HL-60/S4 treated with retinoic acid at 250 ng/mL for 4 days and 3 days (cell line): Measurements from ENCODE around the gene SPC25.
"Not testable (repeated sequence)": the region's sequence is repeated elsewhere in the genome, so short reads cannot be mapped to it uniquely, and the experiment has no call there.

Experiments used
- in situ Hi-C: fragments of 300-500 bp; cut with MboI; formaldehyde crosslinking; loops from 2 replicates; pipeline ENCODE4 v1.7.0; 2022; ENCODE audit warnings: low sequenced_read_pairs

SPC25 gene, protein sequence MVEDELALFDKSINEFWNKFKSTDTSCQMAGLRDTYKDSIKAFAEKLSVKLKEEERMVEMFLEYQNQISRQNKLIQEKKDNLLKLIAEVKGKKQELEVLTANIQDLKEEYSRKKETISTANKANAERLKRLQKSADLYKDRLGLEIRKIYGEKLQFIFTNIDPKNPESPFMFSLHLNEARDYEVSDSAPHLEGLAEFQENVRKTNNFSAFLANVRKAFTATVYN

GRCh38 chr2:168890006-168890782 is at the start of gene SPC25:
SPC25 (minus strand) TSS chr2:168890430; CDS start chr2:168889519, 911 bp downstream.
- in situ Hi-C loops: no loop called here

DNA sequence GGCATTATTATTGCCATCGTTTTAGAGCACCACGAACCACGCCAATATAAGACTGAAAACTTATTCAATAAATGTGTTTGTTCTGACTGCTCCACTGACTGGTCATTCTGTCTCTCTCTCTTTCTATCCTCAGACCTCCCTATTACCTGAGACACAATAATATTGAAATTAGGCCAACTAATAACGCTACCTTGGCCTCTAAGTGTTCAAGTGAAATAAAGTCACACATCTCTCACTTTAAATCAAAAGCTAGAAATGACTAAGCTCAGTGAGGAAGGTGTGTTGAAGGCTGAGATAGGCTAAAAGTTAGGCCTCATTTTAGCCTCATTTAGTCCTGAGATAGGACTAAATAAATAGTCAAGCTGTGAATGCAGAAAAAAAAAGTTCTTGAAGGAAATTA is 49.7 kb upstream of the SPC25 start:
- in situ Hi-C loops: no loop called here

DNA sequence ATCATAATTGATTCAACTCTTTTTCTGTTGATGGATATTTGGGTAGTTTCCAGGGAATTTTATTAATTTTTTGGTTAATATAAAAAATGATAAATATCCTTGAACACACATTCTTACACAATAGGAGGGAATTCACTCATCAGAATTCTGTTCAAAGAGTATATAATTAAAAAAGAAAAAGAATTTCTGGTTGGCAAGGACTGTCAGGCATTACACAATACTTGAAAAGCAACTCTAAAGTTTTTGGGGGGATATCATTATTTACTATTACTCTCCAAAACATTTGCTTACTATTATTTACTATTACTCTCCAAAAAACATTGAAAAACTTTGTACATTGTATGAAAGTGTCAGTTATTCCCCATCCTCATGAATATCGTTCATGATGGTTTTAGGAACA is 48.8 kb upstream of the SPC25 start:
- in situ Hi-C loops: no loop called here

- in situ Hi-C loops: no loop called here
These were observed 45.8 kb upstream of the SPC25 start for GRCh38 chr2:168935810-168936581.

DNA sequence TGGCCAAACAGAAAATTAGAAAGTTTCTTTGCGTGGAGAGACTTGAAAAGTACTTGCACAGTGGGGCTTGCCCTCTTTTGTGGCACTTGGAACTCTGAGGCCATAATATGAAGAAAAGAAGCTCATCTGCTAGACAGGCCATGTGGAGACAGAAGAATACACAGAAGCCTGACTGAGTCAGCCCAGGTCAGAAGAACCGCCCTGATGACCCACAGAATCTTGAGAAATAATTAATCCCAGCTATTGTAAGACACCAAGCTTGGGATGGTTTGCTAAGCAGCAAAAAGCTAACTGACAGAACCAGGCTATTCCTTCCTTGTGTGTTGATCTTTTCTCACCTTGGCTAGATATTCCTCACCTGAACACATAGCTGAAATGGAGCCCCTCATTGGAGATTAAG is 44.6 kb upstream of the SPC25 start:
- in situ Hi-C loops: no loop called here

GRCh38 chr2:168932174-168932573 is 41.9 kb upstream of the SPC25 start:
- in situ Hi-C loops: not testable (repeated sequence)

DNA sequence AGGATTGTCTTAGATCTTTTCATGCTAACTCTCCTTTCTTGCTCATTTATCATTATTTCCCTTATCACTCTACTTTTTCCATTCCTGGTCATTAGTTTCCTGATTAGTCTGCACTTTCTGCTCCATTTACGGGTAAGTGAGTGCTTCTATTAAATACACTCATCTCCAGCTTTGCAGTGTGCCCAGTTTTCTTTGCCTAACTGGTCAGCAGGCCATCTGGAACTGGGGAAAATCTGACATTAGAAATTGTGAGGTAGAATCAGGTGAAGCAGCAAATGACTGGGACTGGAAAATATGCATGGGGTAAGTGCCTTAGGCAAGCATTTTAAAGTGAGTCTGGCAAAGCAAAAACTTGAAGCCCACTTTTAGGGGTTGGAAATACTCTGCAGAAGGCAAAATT is 40.0 kb upstream of the SPC25 start:
- in situ Hi-C loops: no loop called here

DNA sequence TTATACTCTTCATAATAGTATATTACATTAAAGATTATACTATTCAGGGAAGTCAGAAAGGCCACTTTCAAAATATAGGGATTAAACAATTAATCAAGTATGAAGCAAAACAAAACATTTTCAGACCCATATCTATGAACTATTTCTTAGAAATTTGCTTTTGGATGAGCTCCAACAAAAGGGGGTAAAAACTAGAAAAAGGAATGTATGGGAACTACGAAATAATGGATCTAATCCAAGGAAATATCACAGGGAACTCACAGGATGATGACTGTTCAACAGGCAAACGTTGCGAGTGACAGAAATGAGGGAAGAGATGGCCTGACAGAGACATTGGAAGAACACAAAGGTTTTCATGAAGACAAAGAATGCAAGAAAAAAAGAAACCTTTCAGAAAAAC is 38.8 kb upstream of the SPC25 start:
- in situ Hi-C loops: no loop called here

DNA sequence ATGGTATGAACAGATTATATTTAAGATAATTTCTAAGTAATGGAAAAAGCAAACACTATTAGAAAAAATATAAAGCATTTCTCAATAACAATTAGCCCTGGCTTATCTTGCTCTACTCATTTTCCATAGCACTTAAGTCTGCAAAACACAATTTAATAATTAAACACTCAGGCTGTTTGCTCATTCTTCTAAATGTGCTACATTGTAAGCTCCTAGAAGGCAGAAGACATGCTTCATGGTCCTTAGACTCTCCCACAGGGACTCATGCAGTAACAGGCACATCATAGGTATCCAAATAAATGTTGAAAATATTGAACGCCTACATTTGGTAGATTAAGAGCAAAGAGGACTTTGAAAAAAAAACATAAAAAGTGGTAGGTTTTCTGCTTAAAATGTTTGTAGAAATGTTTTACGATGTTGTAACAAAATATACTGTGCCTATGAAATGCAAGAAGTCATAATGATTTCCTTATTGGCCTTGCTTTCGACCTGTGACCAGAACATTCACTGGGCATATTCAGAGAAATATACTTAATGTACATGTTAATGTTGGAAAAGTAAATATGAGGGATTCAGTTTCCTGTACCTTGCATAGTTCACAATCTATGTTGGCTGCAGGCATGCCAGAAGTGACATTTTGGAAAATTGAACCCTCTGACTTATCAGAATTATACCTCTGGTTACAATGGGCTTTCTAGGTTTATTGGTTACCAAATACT is 38.0 kb upstream of the SPC25 start:
- in situ Hi-C loops: no loop called here

GRCh38 chr2:168926621-168927386 is 36.6 kb upstream of the SPC25 start:
- in situ Hi-C loops: no loop called here

- in situ Hi-C loops: loop anchor here (25.0 kb wide), 2 partner anchors 583 to 783 kb away; no protein-coding TSS in a partner anchor
These were observed 30.4 kb upstream of the SPC25 start for GRCh38 chr2:168920504-168921157.

- in situ Hi-C loops: loop anchor here (25.0 kb wide), 2 partner anchors 579 to 779 kb away; no protein-coding TSS in a partner anchor
These were observed 26.1 kb upstream of the SPC25 start for GRCh38 chr2:168916331-168916675.

DNA sequence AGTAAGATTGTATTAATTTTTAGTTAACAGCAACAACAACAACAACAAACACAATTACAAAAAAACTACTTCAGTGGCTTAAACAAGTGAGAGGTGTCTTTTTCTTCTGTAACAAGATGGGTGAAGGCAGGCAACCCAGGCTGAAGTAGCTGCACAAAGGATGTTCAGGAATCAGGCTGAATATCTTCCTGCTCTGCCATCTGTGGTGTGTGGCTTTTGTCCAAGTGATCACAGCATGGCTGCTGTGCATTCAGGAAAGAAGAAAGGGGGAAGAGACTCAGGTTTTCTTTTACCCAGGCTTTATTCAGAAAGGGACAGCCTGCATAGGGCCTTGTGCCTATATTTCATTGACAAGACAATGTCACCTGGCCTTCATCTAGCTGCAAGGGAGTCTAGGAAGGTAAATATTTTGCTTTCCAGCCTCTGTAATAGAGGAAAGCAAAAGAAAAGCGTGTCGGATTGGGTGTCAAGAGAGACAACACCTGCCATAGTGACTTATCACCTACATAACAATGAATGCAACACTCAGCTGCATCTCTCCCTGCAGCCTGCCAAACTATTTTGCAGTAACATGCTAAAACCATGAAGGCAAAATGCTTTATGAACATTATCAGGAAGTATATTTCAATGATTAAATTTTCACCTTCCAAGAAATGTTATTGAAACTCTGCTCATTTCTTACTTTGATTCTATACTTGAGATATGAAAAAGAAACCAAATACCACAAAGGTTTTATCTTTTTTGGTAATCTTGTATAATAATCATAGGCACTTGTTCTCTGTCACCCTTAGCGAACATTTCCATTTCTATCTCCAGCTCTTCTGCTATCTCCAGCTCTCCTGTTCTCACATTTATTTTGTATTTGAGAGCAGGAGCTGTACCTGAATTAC is 25.5 kb upstream of the SPC25 start:
- in situ Hi-C loops: loop anchor here (25.0 kb wide), 2 partner anchors 578 to 778 kb away; no protein-coding TSS in a partner anchor

- in situ Hi-C loops: loop anchor here (25.0 kb wide), 2 partner anchors 576 to 776 kb away; no protein-coding TSS in a partner anchor
These were observed 23.3 kb upstream of the SPC25 start for GRCh38 chr2:168913495-168913894.

GRCh38 chr2:168912901-168913369 is 22.7 kb upstream of the SPC25 start:
- in situ Hi-C loops: loop anchor here (25.0 kb wide), 2 partner anchors 576 to 776 kb away; no protein-coding TSS in a partner anchor

- in situ Hi-C loops: loop anchor here (25.0 kb wide), 2 partner anchors 575 to 775 kb away; no protein-coding TSS in a partner anchor
These were observed 22.2 kb upstream of the SPC25 start for GRCh38 chr2:168912466-168912865.

DNA sequence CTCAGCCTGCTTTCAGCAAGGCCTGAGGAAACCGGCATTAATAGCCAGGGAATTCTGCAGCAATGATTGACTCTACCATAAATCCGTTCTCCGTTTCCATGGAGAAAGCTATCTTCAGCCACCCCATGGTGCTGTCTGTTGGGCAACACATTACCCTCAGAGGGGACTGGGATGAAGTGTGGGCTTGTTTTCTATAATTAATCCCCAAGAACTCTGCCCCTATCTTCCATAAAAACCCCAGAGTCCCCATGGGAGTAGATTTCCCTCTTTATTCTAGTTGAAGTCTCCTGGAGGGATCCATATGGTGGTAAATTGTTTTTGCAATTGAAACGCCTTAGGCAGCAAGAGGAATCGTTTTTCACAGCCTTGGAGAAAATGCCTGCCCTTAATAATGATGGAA is 20.1 kb upstream of the SPC25 start:
- in situ Hi-C loops: loop anchor here (25.0 kb wide), 2 partner anchors 573 to 773 kb away; no protein-coding TSS in a partner anchor
